ENCODE results near the gene ZBTB43. TPM values are rescaled to one million over a fixed set of nuclear protein-coding genes. Genes with fewer than 3 reads are reported as not detected.
A peak's percentile ranks its signal among the peaks of the same experiment; 100 is the strongest.

ZBTB43 gene
- total and polyA plus RNA-seq, 4 donors: 4.6 to 64.3 (median 14.5) TPM

DNA sequence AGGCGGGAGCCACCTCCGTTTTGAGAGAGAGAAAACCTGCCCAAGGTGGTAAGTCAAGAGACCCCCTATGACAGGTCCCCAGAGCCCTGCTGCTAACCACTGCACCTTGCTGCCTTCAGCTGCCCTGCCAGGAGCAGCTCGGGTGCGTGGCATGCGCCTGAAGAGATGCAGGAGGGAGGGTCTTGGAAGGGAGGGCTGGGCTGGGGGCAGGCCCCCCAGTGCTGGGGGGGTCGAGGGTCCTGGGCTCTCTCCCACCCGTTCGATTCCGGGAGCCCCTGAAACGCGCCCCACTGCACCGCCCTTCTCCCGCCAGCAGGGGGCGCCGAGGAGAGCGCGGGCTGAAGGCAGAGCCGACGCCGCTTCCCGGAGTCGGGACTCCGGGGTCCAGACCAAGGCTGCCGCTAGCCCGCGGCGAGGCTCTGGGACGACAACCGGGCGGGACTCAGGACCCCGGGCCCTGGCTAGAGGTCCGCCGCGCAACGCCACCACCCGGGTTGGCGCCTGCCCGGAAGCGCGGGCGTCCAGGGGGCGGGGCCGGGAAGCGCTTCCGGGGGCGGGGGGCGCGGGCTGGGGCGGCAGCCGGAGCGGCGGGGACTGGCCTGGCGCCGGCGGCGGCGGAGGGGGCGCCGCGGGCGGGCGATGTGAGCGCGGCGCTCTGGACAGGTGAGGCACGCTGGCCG is 55.4 kb downstream of the ZBTB43 start, which contains the start of gene ZBTB34:
ZBTB34 (plus strand) TSS at position 563 of the 680 bp plus-strand sequence. CDS start 18,761 bp downstream, outside the sequence.
- Histone ChIP-seq H3K27me3 (ENCODE audit: control insufficient read depth in 3 of 3, insufficient read depth in 3 of 3, low read length in 2 of 3) (no peaks in the 10 kb centered on the region), H3K36me3 (ENCODE audit: control insufficient read depth in 4 of 4, insufficient read depth in 4 of 4, low read length in 4 of 4) (peaks cover 0 to 4% (median 3%) of the 10 kb centered on the region in 4 donors), H3K4me3 (peak within 1 kb of the TSS; percentile 80), H3K9me3 (ENCODE audit: control insufficient read depth in 4 of 4, insufficient read depth in 3 of 4, low read length in 3 of 4) (no peaks in the 10 kb centered on the region), H3K9ac (ENCODE audit: insufficient read depth in 1 of 2, low read length in 2 of 2) (peak within 1 kb of the TSS; percentile 48 to 89), H3K4me1 (ENCODE audit: control insufficient read depth in 5 of 5, insufficient read depth in 5 of 5, low read length in 5 of 5) (peaks cover 3 to 22% (median 11%) of the 10 kb centered on the region in 5 donors), H3K27ac (ENCODE audit: low read depth in 1 of 2, low read length in 1 of 2) (peak within 1 kb of the TSS; percentile 92 to 93)
- ATAC-seq (ENCODE audit: insufficient read depth, low FRiP score) (peak; percentile 81), DNase-seq (peak; percentile 74 to 78 (median 75))
- 1% methylated on average over 27 to 67 of the region's 67 CpGs for WGBS, 2 donors
- TF ChIP-seq CTCF (IDR thresholded peaks at IDR 0.05; ENCODE audit: control extremely low read depth, extremely low read depth): peak; percentile 64

GRCh38 chr9:126860757-126861466 is 56.1 kb downstream of the ZBTB43 start:
- ATAC-seq (ENCODE audit: insufficient read depth, low FRiP score) (peak; percentile 12), DNase-seq (peak; percentile 23 to 25 (median 24))
- H3K4me3 ChIP-seq: peak overlapping the region; percentile 80
- no peaks in the 10 kb centered on the region for H3K27me3 ChIP-seq (ENCODE audit: control insufficient read depth in 3 of 3, insufficient read depth in 3 of 3, low read length in 2 of 3)
- peak overlapping the region; percentile 87 to 93 for H3K27ac ChIP-seq (ENCODE audit: low read depth in 1 of 2, low read length in 1 of 2)
- TF ChIP-seq CTCF (IDR thresholded peaks at IDR 0.05; ENCODE audit: control extremely low read depth, extremely low read depth): no peak
- H3K9me3 ChIP-seq (ENCODE audit: control insufficient read depth in 4 of 4, insufficient read depth in 3 of 4, low read length in 3 of 4): no peaks in the 10 kb centered on the region
- 0% methylated on average over 23 to 71 of the region's 71 CpGs for WGBS, 2 donors
- H3K36me3 ChIP-seq (ENCODE audit: control insufficient read depth in 4 of 4, insufficient read depth in 4 of 4, low read length in 4 of 4): peaks cover 0 to 9% (median 3%) of the 10 kb centered on the region in 4 donors
- peaks cover 3 to 22% (median 11%) of the 10 kb centered on the region in 5 donors for H3K4me1 ChIP-seq (ENCODE audit: control insufficient read depth in 5 of 5, insufficient read depth in 5 of 5, low read length in 5 of 5)
- H3K9ac ChIP-seq (ENCODE audit: insufficient read depth in 1 of 2, low read length in 2 of 2): peak overlapping the region; percentile 48 to 89

GRCh38 chr9:126861707-126862103 is 56.9 kb downstream of the ZBTB43 start:
- DNase-seq (peak; percentile 54 to 92 (median 89)), ATAC-seq (ENCODE audit: insufficient read depth, low FRiP score) (no peak)
- Histone ChIP-seq H3K9ac (ENCODE audit: insufficient read depth in 1 of 2, low read length in 2 of 2) (peak overlapping the region; percentile 16 to 89), H3K27me3 (ENCODE audit: control insufficient read depth in 3 of 3, insufficient read depth in 3 of 3, low read length in 2 of 3) (no peaks in the 10 kb centered on the region), H3K4me1 (ENCODE audit: control insufficient read depth in 5 of 5, insufficient read depth in 5 of 5, low read length in 5 of 5) (peaks cover 3 to 22% (median 11%) of the 10 kb centered on the region in 5 donors), H3K36me3 (ENCODE audit: control insufficient read depth in 4 of 4, insufficient read depth in 4 of 4, low read length in 4 of 4) (peaks cover under 1 to 14% (median 5%) of the 10 kb centered on the region in 4 donors), H3K9me3 (ENCODE audit: control insufficient read depth in 4 of 4, insufficient read depth in 3 of 4, low read length in 3 of 4) (no peaks in the 10 kb centered on the region), H3K27ac (ENCODE audit: low read depth in 1 of 2, low read length in 1 of 2) (no peak overlapping the region), H3K4me3 (peak overlapping the region; percentile 80)
- no peak for TF ChIP-seq CTCF (IDR thresholded peaks at IDR 0.05; ENCODE audit: control extremely low read depth, extremely low read depth)
- 1 to 8% methylated on average over 3 of the region's 3 CpGs for WGBS, 2 donors
